GM23338 (cell line): Measurements from ENCODE around the gene PCNX3. TPM values are rescaled to one million over a fixed set of nuclear protein-coding genes. Genes with fewer than 3 reads are reported as not detected.

ENCODE experiments used
- ATAC-seq: fragments of 200-7000 bp; cut with Tn5 transposase; 3 replicates; pipeline ENCODE4 v1.9.1; 2020
- DNase-seq: peaks from one replicate; pipeline ENCODE4 v3.0.0-alpha.2; 2015; ENCODE audit warnings: low spot score
- H2AFZ ChIP-seq: fragments of 200-600 bp; sonication (generic); 2 replicates; pipeline ENCODE4 v1.8.0; 2016; ENCODE audit warnings: antibody characterized with exemption, mild to moderate bottlenecking, moderate library complexity
- H3F3A ChIP-seq: fragments of 200-600 bp; sonication (generic); replicated peaks from 2 replicates; pipeline ENCODE4 v1.8.0; 2017; ENCODE audit warnings: antibody characterized with exemption, mixed run types, low read depth
- H3K27ac ChIP-seq: fragments of 200-600 bp; sonication (generic); 2 replicates; pipeline ENCODE4 v1.6.1; 2016; ENCODE audit warnings: low read depth
- H3K27me3 ChIP-seq: fragments of 200-600 bp; sonication (generic); 2 replicates; pipeline ENCODE4 v1.8.0; 2016; ENCODE audit warnings: mild to moderate bottlenecking, mixed run types, moderate library complexity; ENCODE audit not compliant: insufficient read depth
- H3K36me3 ChIP-seq: fragments of 200-600 bp; sonication (generic); 2 replicates; pipeline ENCODE4 v1.8.0; 2016; ENCODE audit warnings: mild to moderate bottlenecking; ENCODE audit not compliant: insufficient read depth
- H3K4me1 ChIP-seq: fragments of 200-600 bp; sonication (generic); 2 replicates; pipeline ENCODE4 v1.8.0; 2016; ENCODE audit warnings: mild to moderate bottlenecking, moderate library complexity; ENCODE audit not compliant: insufficient read depth
- H3K4me2 ChIP-seq: fragments of 200-600 bp; sonication (generic); 2 replicates; pipeline ENCODE4 v1.7.1; 2017; ENCODE audit warnings: mixed run types
- H3K4me3 ChIP-seq: fragments of 200-600 bp; sonication (generic); 2 replicates; pipeline ENCODE4 v1.6.1; 2016; ENCODE audit warnings: mixed run types
- H3K79me2 ChIP-seq: fragments of 200-600 bp; sonication (generic); replicated peaks from 2 replicates; pipeline ENCODE4 v1.8.0; 2017; ENCODE audit warnings: mild to moderate bottlenecking; ENCODE audit not compliant: insufficient read depth
- H3K9me2 ChIP-seq: fragments of 200-600 bp; sonication (generic); 2 replicates; pipeline ENCODE4 v1.8.0; 2017; ENCODE audit not compliant: insufficient read depth
- H4K20me1 ChIP-seq: fragments of 200-600 bp; sonication (generic); replicated peaks from 2 replicates; pipeline ENCODE4 v1.8.0; 2017; ENCODE audit warnings: mild to moderate bottlenecking; ENCODE audit not compliant: insufficient read depth
- H3K27ac Mint-ChIP-seq: 2 replicates; pipeline ENCODE4 v1.8.0; 2020; ENCODE audit warnings: inconsistent platforms, mild to moderate bottlenecking, moderate library complexity, mixed read lengths
- H3K27me3 Mint-ChIP-seq: 3 replicates; pipeline ENCODE4 v1.8.0; 2022; ENCODE audit warnings: low read depth, mild to moderate bottlenecking, moderate library complexity, mixed read lengths, inconsistent platforms; ENCODE audit not compliant: insufficient read depth, poor library complexity
- H3K36me3 Mint-ChIP-seq: 3 replicates; pipeline ENCODE4 v1.8.0; 2021; ENCODE audit warnings: low read depth, mild to moderate bottlenecking, inconsistent platforms, moderate library complexity, mixed read lengths
- H3K4me1 Mint-ChIP-seq: 3 replicates; pipeline ENCODE4 v1.8.0; 2020; ENCODE audit warnings: mild to moderate bottlenecking, inconsistent platforms, mixed read lengths
- H3K4me3 Mint-ChIP-seq: 3 replicates; pipeline ENCODE4 v1.8.0; 2021; ENCODE audit warnings: moderate library complexity, mild to moderate bottlenecking, inconsistent platforms, mixed read lengths
- H3K9me3 Mint-ChIP-seq: 3 replicates; pipeline ENCODE4 v1.8.0; 2020; ENCODE audit warnings: moderate library complexity, mild to moderate bottlenecking, inconsistent platforms, mixed read lengths
- CREB1 ChIP-seq: fragments of 250-450 bp; sonication (Bioruptor Pico); IDR thresholded peaks from 2 replicates; pipeline ENCODE4 v1.5.0; 2020; ENCODE audit warnings: low read depth, mild to moderate bottlenecking, moderate library complexity
- CTCF ChIP-seq, 2 experiments: fragments of 200-600 bp in 1 of 2; sonication (generic) in 1 of 2; conservative IDR thresholded peaks; 2 replicates each; pipeline versions ENCODE4 v1.5.1 to v1.6.1; 2016 to 2017; ENCODE audit warnings: antibody characterized with exemption in 2 of 2, low read depth in 2 of 2, mild to moderate bottlenecking in 2 of 2, moderate library complexity in 1 of 2
- EZH2 ChIP-seq: fragments of 200-600 bp; sonication (generic); IDR thresholded peaks from one replicate; pipeline ENCODE4 v1.8.0; 2017; ENCODE audit warnings: antibody characterized with exemption, mild to moderate bottlenecking, low read depth; ENCODE audit not compliant: unreplicated experiment
- JUNB ChIP-seq: IDR thresholded peaks from one replicate; pipeline ENCODE4 v1.6.1; 2016; ENCODE audit warnings: antibody characterized with exemption; ENCODE audit not compliant: unreplicated experiment
- POLR2AphosphoS5 ChIP-seq: IDR thresholded peaks from 2 replicates; pipeline ENCODE4 v1.6.1; 2016; ENCODE audit warnings: antibody characterized with exemption, low read depth
- REST ChIP-seq: IDR thresholded peaks from one replicate; pipeline ENCODE4 v1.6.1; 2018; ENCODE audit warnings: antibody characterized with exemption; ENCODE audit not compliant: unreplicated experiment
- STAT1 ChIP-seq: IDR thresholded peaks from one replicate; pipeline ENCODE4 v1.6.1; 2016; ENCODE audit warnings: antibody characterized with exemption; ENCODE audit not compliant: unreplicated experiment
- ZNF331 ChIP-seq: fragments of 250-450 bp; sonication (Bioruptor Pico); IDR thresholded peaks from 2 replicates; pipeline ENCODE4 v1.5.0; 2020; ENCODE audit warnings: low read depth, mild to moderate bottlenecking, moderate library complexity
- polyA plus RNA-seq: library from polyadenylated mRNA; unstranded; fragments of >200 nt; fragmentation: Nextera tagmentation; extraction: Ambion mirVana; gene quantifications from 2 replicates; pipeline ENCODE4 v1.2.1, GENCODE V29; 2016
- total RNA-seq: library from RNA; depleted of rRNA; stranded (reverse); fragments of >200 nt; shearing (Covaris generic); gene quantifications from 2 replicates; pipeline ENCODE4 v1.2.3, GENCODE V29; 2014

The PCNX3 gene
- total and polyA plus RNA-seq, 2 experiments from 2014 or later: 8.7 to 52.2 TPM

- TF ChIP-seq REST (no peak), EZH2 (no peak), JUNB (no peak), CTCF (conservative IDR thresholded peaks at IDR 0.05; ENCODE audit: low read depth in 2 of 2) (no peak)
Measured at GRCh38 chr11:65623177-65623576, 7.6 kb downstream of the PCNX3 start (continued).

- no peak overlapping the region for H3K27ac Mint-ChIP-seq
- Histone ChIP-seq H3K4me1 (no peaks in the 10 kb centered on the region), H2AFZ (no peak overlapping the region), H3K79me2 (no peaks in the 10 kb centered on the region), H3K9me2 (no peaks in the 10 kb centered on the region), H3F3A (no peaks in the 10 kb centered on the region; the same call in 1 of the 2 replicates), H3K4me3 (no peak overlapping the region), H3K27me3 (no peaks in the 10 kb centered on the region), H4K20me1 (no peaks in the 10 kb centered on the region; the same call in 1 of the 2 replicates), H3K27ac (no peak overlapping the region), H3K36me3 (peaks cover 7% of the 10 kb centered on the region), H3K4me2 (no peak overlapping the region)
- peaks cover 11% of the 10 kb centered on the region for H3K27me3 Mint-ChIP-seq
- H3K4me3 Mint-ChIP-seq: no peak overlapping the region
- ATAC-seq (no peak), DNase-seq (no peak)
- peaks cover 48% of the 10 kb centered on the region for H3K36me3 Mint-ChIP-seq
- H3K9me3 Mint-ChIP-seq: no peaks in the 10 kb centered on the region
- H3K4me1 Mint-ChIP-seq: no peaks in the 10 kb centered on the region; the same call in 2 of the 3 replicates
- TF ChIP-seq POLR2AphosphoS5 (no peak), REST (no peak), ZNF331 (CRISPR knock-in tag) (no peak), CREB1 (CRISPR knock-in tag) (no peak), STAT1 (no peak), EZH2 (no peak)
Measured at GRCh38 chr11:65623852-65624616, 8.5 kb downstream of the PCNX3 start.
